Spleen (tissue), 7 donors: Measurements from ENCODE around the gene ANXA4.

Experiments used
- CTCF ChIP-seq, 11 experiments: fragments of 200-600 bp in 7 of 11; fragments of 450-650 bp in 4 of 11; sonication (generic) in 4 of 11; IDR thresholded peaks in 8 of 11; conservative IDR thresholded peaks in 3 of 11; 1 replicate in 7 of 11; 2 replicates in 4 of 11; pipeline versions ENCODE4 v1.4.0 to v1.8.0; 2016 to 2021; ENCODE audit warnings: antibody characterized with exemption in 11 of 11, inconsistent platforms in 4 of 11, mild to moderate bottlenecking in 1 of 11
- POLR2A ChIP-seq, 3 donors: fragments of 450-650 bp; IDR thresholded peaks; one replicate each; pipeline ENCODE4 v1.5.1; 2017; ENCODE audit warnings: antibody characterized with exemption in 3 of 3, mild to moderate bottlenecking in 1 of 3
- POLR2AphosphoS5 ChIP-seq, 3 donors: sonication (generic); formaldehyde crosslinking; IDR thresholded peaks; one replicate each; pipeline ENCODE4 v1.5.1; 2017; ENCODE audit warnings: antibody characterized with exemption in 3 of 3
- donor health status: DM: no; HTN: no; CAD: no; lungs with moderate emphysema.
- donor health status: DM: no; HTN: no; CAD: no.
- donor health status: DM: no; HTN: no; CAD: no.

- TF ChIP-seq CTCF (IDR thresholded peaks at IDR 0.05 in 8 of 11, conservative IDR thresholded peaks at IDR 0.05 in 3 of 11) (no peak), POLR2AphosphoS5 (IDR thresholded peaks at IDR 0.05) (no peak), POLR2A (IDR thresholded peaks at IDR 0.05) (no peak)
Observed at GRCh38 chr2:69725706-69726360, 16.1 kb upstream of the ANXA4 start.
